Fibroblast of lung (primary cell): ENCODE results near the gene CLIC3. TPM values are rescaled to one million over a fixed set of nuclear protein-coding genes. Genes with fewer than 3 reads are reported as not detected.

ENCODE experiments used
- DNase-seq, 2 donors: peaks; one replicate each; pipeline versions ENCODE4 v3.0.0 to v3.0.0-alpha.2; 2010; ENCODE audit warnings: low read depth in 2 of 2
- H2AFZ ChIP-seq: 2 replicates; pipeline ENCODE4 v1.5.1; 2012; ENCODE audit warnings: low read length, control low read depth, inconsistent platforms
- H3K27ac ChIP-seq: 2 replicates; pipeline ENCODE4 v1.5.1; 2011; ENCODE audit warnings: low read length, control low read depth; ENCODE audit not compliant: insufficient read depth
- H3K27me3 ChIP-seq: 2 replicates; pipeline ENCODE4 v1.5.1; 2011; ENCODE audit warnings: mild to moderate bottlenecking, low read length; ENCODE audit not compliant: control insufficient read depth, insufficient read depth
- H3K36me3 ChIP-seq: 2 replicates; pipeline ENCODE4 v1.5.1; 2011; ENCODE audit warnings: low read length; ENCODE audit not compliant: control insufficient read depth, insufficient read depth
- H3K4me1 ChIP-seq: 2 replicates; pipeline ENCODE4 v1.5.1; 2011; ENCODE audit warnings: low read length; ENCODE audit not compliant: control insufficient read depth, insufficient read depth; ENCODE audit errors: extremely low read depth
- H3K4me2 ChIP-seq: 2 replicates; pipeline ENCODE4 v1.5.1; 2011; ENCODE audit warnings: low read length, control low read depth; ENCODE audit not compliant: insufficient read depth; ENCODE audit errors: extremely low read depth
- H3K4me3 ChIP-seq, 4 experiments: fragments of 200-600 bp in 1 of 4; sonication (generic) in 1 of 4; replicated peaks in 1 of 4; 2 replicates each; pipeline ENCODE4 v1.5.1; 2011 to 2016; ENCODE audit warnings: low read length in 4 of 4, low read depth in 3 of 4, mild to moderate bottlenecking in 3 of 4, control low read depth in 2 of 4, inconsistent platforms in 1 of 4, mixed read lengths in 1 of 4; ENCODE audit not compliant: insufficient read depth in 1 of 4; ENCODE audit errors: control extremely low read depth in 1 of 4
- H3K79me2 ChIP-seq: 2 replicates; pipeline ENCODE4 v1.5.1; 2012; ENCODE audit warnings: mild to moderate bottlenecking, low read length, inconsistent platforms; ENCODE audit not compliant: control insufficient read depth, insufficient read depth
- H3K9ac ChIP-seq: 2 replicates; pipeline ENCODE4 v1.5.1; 2011; ENCODE audit warnings: mild to moderate bottlenecking, low read length, control low read depth; ENCODE audit not compliant: insufficient read depth
- H3K9me3 ChIP-seq: 2 replicates; pipeline ENCODE4 v1.5.1; 2012; ENCODE audit warnings: low read depth, low read length; ENCODE audit not compliant: control insufficient read depth, insufficient read depth
- H4K20me1 ChIP-seq: 2 replicates; pipeline ENCODE4 v1.5.1; 2011; ENCODE audit warnings: low read length; ENCODE audit not compliant: control insufficient read depth, insufficient read depth; ENCODE audit errors: extremely low read depth
- CTCF ChIP-seq, 2 donors: IDR thresholded peaks in 1 of 2; conservative IDR thresholded peaks in 1 of 2; 1 replicate in 1 of 2; 2 replicates in 1 of 2; pipeline ENCODE4 v1.5.1; 2011 to 2012; ENCODE audit warnings: low read length in 2 of 2, control low read depth in 1 of 2, inconsistent platforms in 1 of 2, low read depth in 1 of 2, mild to moderate bottlenecking in 1 of 2
- EZH2 ChIP-seq: IDR thresholded peaks from 2 replicates; pipeline ENCODE4 v1.5.1; 2012; ENCODE audit warnings: low read length, control low read depth, mild to moderate bottlenecking; ENCODE audit errors: missing control alignments
- polyA plus RNA-seq, 2 donors: library from polyadenylated mRNA; depleted of rRNA in 1 of 2; stranded (reverse) in 1 of 2; unstranded in 1 of 2; fragments of >200 nt; gene quantifications; 2 replicates each; pipeline ENCODE4 v1.2.1, GENCODE V29; 2011 to 2012; ENCODE audit warnings: missing spikeins in 1 of 2
- total RNA-seq: library from RNA; depleted of rRNA; stranded (reverse); fragments of >200 nt; gene quantifications from 2 replicates; pipeline ENCODE4 v1.2.1, GENCODE V29; 2014

Gene CLIC3
- total and polyA plus RNA-seq, 2 donors (not counting 1 experiment from before 2014, with no cell fraction given), result 0.98 to 3.5 TPM

- Histone ChIP-seq H3K27ac (no peak overlapping the region), H3K4me1 (no peaks in the 10 kb centered on the region), H3K9ac (peak overlapping the region; percentile 23), H3K27me3 (peaks cover 4% of the 10 kb centered on the region), H3K36me3 (no peaks in the 10 kb centered on the region), H4K20me1 (no peaks in the 10 kb centered on the region), H3K4me3 (peak overlapping the region in 3 of 4 experiments; percentile 14 to 69 (median 55)), H3K4me2 (peak overlapping the region; percentile 85), H3K79me2 (no peaks in the 10 kb centered on the region), H3K9me3 (no peaks in the 10 kb centered on the region), H2AFZ (peak overlapping the region; percentile 60)
- no peak for DNase-seq
- TF ChIP-seq EZH2, result no peak
- TF ChIP-seq CTCF (conservative IDR thresholded peaks at IDR 0.05 in 1 of 2, IDR thresholded peaks at IDR 0.05 in 1 of 2; ENCODE audit: low read depth in 1 of 2, low read length in 2 of 2), result no peak
Observed at GRCh38 chr9:136977649-136978072, 18.7 kb downstream of the CLIC3 start.

- TF ChIP-seq EZH2 (no peak), CTCF (conservative IDR thresholded peaks at IDR 0.05 in 1 of 2, IDR thresholded peaks at IDR 0.05 in 1 of 2; ENCODE audit: low read depth in 1 of 2, low read length in 2 of 2) (no peak)
- Histone ChIP-seq H3K79me2 (no peaks in the 10 kb centered on the region), H4K20me1 (no peaks in the 10 kb centered on the region), H3K9ac (peak within 1 kb of the TSS; percentile 23), H3K4me1 (no peaks in the 10 kb centered on the region), H3K4me2 (peak within 1 kb of the TSS; percentile 85), H3K36me3 (no peaks in the 10 kb centered on the region), H3K9me3 (no peaks in the 10 kb centered on the region), H3K27me3 (peaks cover 4% of the 10 kb centered on the region), H2AFZ (peak within 1 kb of the TSS; percentile 60), H3K4me3 (peak within 1 kb of the TSS; percentile 14 to 69 (median 40)), H3K27ac (no peak within 1 kb of the TSS)
- peak in 1 of 2 donors; percentile 58 for DNase-seq
Observed at GRCh38 chr9:136977223-136977622, 19.1 kb downstream of the CLIC3 start, which contains the start of gene PTGDS. Gene PTGDS, plus strand, starts transcription at chr9:136977504. Its CDS starts 75 bp downstream, at chr9:136977579.

GRCh38 chr9:136975644-136976043 is 20.7 kb downstream of the CLIC3 start:
- peaks cover 4% of the 10 kb centered on the region for H3K27me3 ChIP-seq

More at GRCh38 chr9:136975644-136976043, 20.7 kb downstream of the CLIC3 start:
- Histone ChIP-seq H2AFZ (no peak overlapping the region), H3K27ac (no peak overlapping the region), H3K79me2 (no peaks in the 10 kb centered on the region), H3K9ac (no peak overlapping the region), H3K9me3 (no peaks in the 10 kb centered on the region), H3K4me3 (no peak overlapping the region), H4K20me1 (no peaks in the 10 kb centered on the region), H3K4me1 (no peaks in the 10 kb centered on the region), H3K36me3 (no peaks in the 10 kb centered on the region), H3K4me2 (no peak overlapping the region)
- TF ChIP-seq EZH2, result no peak
- no peak for TF ChIP-seq CTCF (conservative IDR thresholded peaks at IDR 0.05 in 1 of 2, IDR thresholded peaks at IDR 0.05 in 1 of 2; ENCODE audit: low read depth in 1 of 2, low read length in 2 of 2)
- no peak for DNase-seq
